ENCODE results near the gene GABRB3.

- TF ChIP-seq, protein P1, sequence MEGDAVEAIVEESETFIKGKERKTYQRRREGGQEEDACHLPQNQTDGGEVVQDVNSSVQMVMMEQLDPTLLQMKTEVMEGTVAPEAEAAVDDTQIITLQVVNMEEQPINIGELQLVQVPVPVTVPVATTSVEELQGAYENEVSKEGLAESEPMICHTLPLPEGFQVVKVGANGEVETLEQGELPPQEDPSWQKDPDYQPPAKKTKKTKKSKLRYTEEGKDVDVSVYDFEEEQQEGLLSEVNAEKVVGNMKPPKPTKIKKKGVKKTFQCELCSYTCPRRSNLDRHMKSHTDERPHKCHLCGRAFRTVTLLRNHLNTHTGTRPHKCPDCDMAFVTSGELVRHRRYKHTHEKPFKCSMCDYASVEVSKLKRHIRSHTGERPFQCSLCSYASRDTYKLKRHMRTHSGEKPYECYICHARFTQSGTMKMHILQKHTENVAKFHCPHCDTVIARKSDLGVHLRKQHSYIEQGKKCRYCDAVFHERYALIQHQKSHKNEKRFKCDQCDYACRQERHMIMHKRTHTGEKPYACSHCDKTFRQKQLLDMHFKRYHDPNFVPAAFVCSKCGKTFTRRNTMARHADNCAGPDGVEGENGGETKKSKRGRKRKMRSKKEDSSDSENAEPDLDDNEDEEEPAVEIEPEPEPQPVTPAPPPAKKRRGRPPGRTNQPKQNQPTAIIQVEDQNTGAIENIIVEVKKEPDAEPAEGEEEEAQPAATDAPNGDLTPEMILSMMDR (IDR thresholded peaks at IDR 0.05; ENCODE audit: poor library complexity): no peak
- no peak for TF ChIP-seq EZH2 (IDR thresholded peaks at IDR 0.05; ENCODE audit: borderline replicate concordance)
Measured at GRCh38 chr15:26667222-26667988, 105.5 kb downstream of the GABRB3 start.
